Suprapubic skin (tissue), 4 donors: ENCODE measurements around the gene ACTMAP. TPM values are rescaled to one million over a fixed set of nuclear protein-coding genes. Genes with fewer than 3 reads are reported as not detected.
A peak's percentile ranks its signal among the peaks of the same experiment; 100 is the strongest.

Source experiments
- DNase-seq, 2 donors: peaks; one replicate each; pipeline ENCODE4 v3.0.0-alpha.2; 2019; ENCODE audit warnings: low spot score in 2 of 2
- H3K27ac ChIP-seq: fragments of 200-600 bp; sonication (generic); one replicate; pipeline ENCODE4 v1.5.1; 2019
- H3K27me3 ChIP-seq: fragments of 200-600 bp; sonication (generic); one replicate; pipeline ENCODE4 v1.5.1; 2019
- H3K36me3 ChIP-seq: fragments of 200-600 bp; sonication (generic); one replicate; pipeline ENCODE4 v1.5.1; 2019
- H3K4me1 ChIP-seq: fragments of 200-600 bp; sonication (generic); one replicate; pipeline ENCODE4 v1.5.1; 2019
- H3K4me3 ChIP-seq: fragments of 200-600 bp; sonication (generic); one replicate; pipeline ENCODE4 v1.5.1; 2019; ENCODE audit warnings: mild to moderate bottlenecking
- H3K9me3 ChIP-seq: fragments of 200-600 bp; sonication (generic); one replicate; pipeline ENCODE4 v1.5.1; 2019
- EP300 ChIP-seq: sonication (generic); formaldehyde crosslinking; IDR thresholded peaks from one replicate; pipeline ENCODE4 v1.6.1; 2017; ENCODE audit warnings: antibody characterized with exemption
- POLR2A ChIP-seq, 2 donors: fragments of 450-650 bp; IDR thresholded peaks; one replicate each; pipeline ENCODE4 v1.6.1; 2017; ENCODE audit warnings: antibody characterized with exemption in 2 of 2, mild to moderate bottlenecking in 2 of 2, moderate library complexity in 2 of 2
- POLR2AphosphoS5 ChIP-seq, 3 donors: sonication (generic); formaldehyde crosslinking; IDR thresholded peaks; one replicate each; pipeline ENCODE4 v1.6.1; 2017; ENCODE audit warnings: antibody characterized with exemption in 3 of 3
- WGBS: methylation state at CpG from one replicate; pipeline ENCODE4 v1.1.5; 2018; 5-methylcytosine and 5-hydroxymethylcytosine counted together
- total RNA-seq, 4 donors: library from RNA; depleted of rRNA; stranded (reverse); fragments of >200 nt; gene quantifications; one replicate each; pipeline ENCODE4 v1.1.0, GENCODE V29; 2016
- TF ChIP-seq, protein P1 (sequence below), 2 donors: fragments of 200-600 bp in 1 of 2; fragments of 450-650 bp in 1 of 2; sonication (generic) in 1 of 2; IDR thresholded peaks; one replicate each; pipeline ENCODE4 v1.5.1; 2016 to 2019; ENCODE audit warnings: antibody characterized with exemption in 2 of 2, mild to moderate bottlenecking in 1 of 2, moderate library complexity in 1 of 2

The ACTMAP gene
- total RNA-seq, 4 donors from 2014 or later = 3.8 to 9.9 (median 5.4) TPM

DNA sequence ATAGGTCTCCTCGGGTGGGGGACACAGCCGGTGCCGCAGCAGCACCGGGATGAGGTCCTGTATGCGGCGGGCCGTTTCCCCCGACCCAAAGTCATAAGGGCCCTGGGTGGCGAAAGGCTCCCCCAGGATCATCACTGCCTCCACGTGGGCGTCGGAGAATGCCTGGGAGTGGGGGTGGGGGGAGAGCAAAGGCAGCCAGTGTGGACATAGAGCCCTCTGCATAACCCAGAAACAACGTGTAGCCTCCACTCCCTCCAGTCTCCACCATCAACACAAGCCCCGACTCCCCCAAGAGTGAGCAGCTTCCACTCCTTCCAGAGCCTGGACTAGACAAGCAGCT lies 58.1 kb downstream of the ACTMAP start:
- H3K4me1 ChIP-seq = peaks cover 45% of the 10 kb centered on the region
- no peaks in the 10 kb centered on the region for H3K9me3 ChIP-seq
- TF ChIP-seq POLR2AphosphoS5 (IDR thresholded peaks at IDR 0.05) (no peak), EP300 (no peak), POLR2A (IDR thresholded peaks at IDR 0.05) (no peak)
- TF ChIP-seq, protein P1, sequence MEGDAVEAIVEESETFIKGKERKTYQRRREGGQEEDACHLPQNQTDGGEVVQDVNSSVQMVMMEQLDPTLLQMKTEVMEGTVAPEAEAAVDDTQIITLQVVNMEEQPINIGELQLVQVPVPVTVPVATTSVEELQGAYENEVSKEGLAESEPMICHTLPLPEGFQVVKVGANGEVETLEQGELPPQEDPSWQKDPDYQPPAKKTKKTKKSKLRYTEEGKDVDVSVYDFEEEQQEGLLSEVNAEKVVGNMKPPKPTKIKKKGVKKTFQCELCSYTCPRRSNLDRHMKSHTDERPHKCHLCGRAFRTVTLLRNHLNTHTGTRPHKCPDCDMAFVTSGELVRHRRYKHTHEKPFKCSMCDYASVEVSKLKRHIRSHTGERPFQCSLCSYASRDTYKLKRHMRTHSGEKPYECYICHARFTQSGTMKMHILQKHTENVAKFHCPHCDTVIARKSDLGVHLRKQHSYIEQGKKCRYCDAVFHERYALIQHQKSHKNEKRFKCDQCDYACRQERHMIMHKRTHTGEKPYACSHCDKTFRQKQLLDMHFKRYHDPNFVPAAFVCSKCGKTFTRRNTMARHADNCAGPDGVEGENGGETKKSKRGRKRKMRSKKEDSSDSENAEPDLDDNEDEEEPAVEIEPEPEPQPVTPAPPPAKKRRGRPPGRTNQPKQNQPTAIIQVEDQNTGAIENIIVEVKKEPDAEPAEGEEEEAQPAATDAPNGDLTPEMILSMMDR (IDR thresholded peaks at IDR 0.05) = no peak
- H3K27ac ChIP-seq = peak overlapping the region; percentile 89
- no peaks in the 10 kb centered on the region for H3K27me3 ChIP-seq
- H3K4me3 ChIP-seq = no peak overlapping the region
- H3K36me3 ChIP-seq = peaks cover 35% of the 10 kb centered on the region
- DNase-seq = no peak
- WGBS = 55% methylated on average over 4 of the region's 14 CpGs

DNA sequence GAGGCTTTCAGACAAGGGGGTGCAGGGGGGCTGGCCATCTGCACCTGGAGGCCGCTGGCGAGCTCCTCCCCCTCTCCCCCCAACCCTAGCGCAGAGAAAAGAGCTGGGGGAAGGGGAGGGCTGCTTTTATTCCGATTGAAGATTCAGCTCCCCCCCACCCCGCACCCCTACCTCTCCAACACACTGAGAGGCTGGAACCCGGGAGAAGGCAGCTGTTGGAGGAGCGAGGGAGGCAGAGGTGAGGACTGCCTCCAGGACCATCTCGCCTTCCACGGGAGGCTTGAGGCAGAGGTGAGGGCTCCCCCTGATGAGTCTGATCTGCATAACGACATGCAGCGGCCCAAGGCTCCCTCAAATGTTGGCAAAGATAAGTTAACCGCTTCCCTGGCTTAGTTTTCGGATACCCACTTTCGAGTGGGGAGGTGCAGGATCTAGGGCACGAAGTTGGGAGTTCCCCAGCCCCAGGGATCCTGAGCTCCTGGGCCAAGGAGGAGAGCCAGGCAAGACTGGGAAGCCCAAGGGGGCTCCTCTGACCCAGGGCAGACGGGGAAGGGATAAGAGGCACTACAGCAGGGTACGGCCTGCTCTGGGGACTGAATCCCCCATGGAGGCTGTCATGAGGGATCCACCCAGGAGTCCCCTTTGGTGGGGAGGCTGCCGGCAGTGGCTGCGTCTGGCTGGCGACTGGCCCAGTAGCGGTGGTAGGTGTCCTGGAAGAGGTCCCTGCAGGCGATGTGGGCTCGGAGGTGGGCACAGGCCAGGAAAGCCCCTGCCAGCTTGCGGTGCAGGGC lies 58.7 kb downstream of the ACTMAP start:
- no peak for DNase-seq
- peaks cover 35% of the 10 kb centered on the region for H3K36me3 ChIP-seq
- no peaks in the 10 kb centered on the region for H3K9me3 ChIP-seq
- H3K27ac ChIP-seq = peak overlapping the region; percentile 89
- WGBS = 44% methylated on average over 12 of the region's 24 CpGs
- TF ChIP-seq, protein P1 (IDR thresholded peaks at IDR 0.05) = no peak
- TF ChIP-seq POLR2AphosphoS5 (IDR thresholded peaks at IDR 0.05) = no peak
- TF ChIP-seq POLR2A (IDR thresholded peaks at IDR 0.05) = no peak
- TF ChIP-seq EP300 = no peak
- H3K4me3 ChIP-seq = peak overlapping the region; percentile 69
- no peaks in the 10 kb centered on the region for H3K27me3 ChIP-seq
- peaks cover 50% of the 10 kb centered on the region for H3K4me1 ChIP-seq

Other genes starting within 250 kb of the ACTMAP start
- gene SHKBP1, start 173.6 kb downstream of the ACTMAP start, total RNA-seq = 10 to 100 TPM; 42.2 to 58.3 (median 51.1) TPM
- gene LTBP4, start 149.1 kb downstream of the ACTMAP start, total RNA-seq = 100 to 1,000 TPM; 108 to 236 (median 121) TPM
- gene NUMBL, start 59.8 kb downstream of the ACTMAP start, total RNA-seq = 10 to 100 TPM; 20.5 to 38.2 (median 29.3) TPM
- gene COQ8B, start 33.6 kb downstream of the ACTMAP start, total RNA-seq = 10 to 100 TPM; 31.2 to 53.8 (median 39.3) TPM
- 10 to 100 TPM; 52.9 to 93.8 (median 70.9) TPM for gene ITPKC, start 33.4 kb downstream of the ACTMAP start, total RNA-seq
- gene SNRPA, start 726 bp upstream of the ACTMAP start, total RNA-seq = 10 to 100 TPM; 49.6 to 52.2 (median 51.0) TPM
- 10 to 100 TPM in 2 of 4 donors, 1 to 10 TPM in 2; 4.8 to 15.1 (median 9.9) TPM for gene MIA, start 25.0 kb upstream of the ACTMAP start, total RNA-seq
- gene RAB4B, start 27.8 kb upstream of the ACTMAP start, total RNA-seq = 10 to 100 TPM; 12.4 to 20.7 (median 17.0) TPM
- 10 to 100 TPM; 31.5 to 51.2 (median 37.6) TPM for gene EGLN2, start 48.7 kb upstream of the ACTMAP start, total RNA-seq
- gene CYP2A6, start 100.0 kb upstream of the ACTMAP start, total RNA-seq = not detected
- not detected for gene CYP2A7, start 131.8 kb upstream of the ACTMAP start, total RNA-seq
- gene CYP2B6, start 240.8 kb upstream of the ACTMAP start, total RNA-seq = 1 to 10 TPM in 2 of 4 donors, under 1 TPM in 1, not detected in 1; 0.13 to 4.2 (median 1.0) TPM